Brain microvascular endothelial cell (primary cell): ENCODE measurements around the gene SLC38A6.

Experiments used
- DNase-seq: peaks from one replicate; pipeline ENCODE4 v3.0.0-alpha.2; 2020
- H3K27ac ChIP-seq: fragments of 250-450 bp; sonication (Bioruptor Pico); 2 replicates; pipeline ENCODE4 v1.5.1; 2020; ENCODE audit warnings: mild to moderate bottlenecking, moderate library complexity
- H3K27me3 ChIP-seq: fragments of 250-450 bp; sonication (Bioruptor Pico); replicated peaks from 2 replicates; pipeline ENCODE4 v1.5.1; 2020; ENCODE audit warnings: mild to moderate bottlenecking
- H3K36me3 ChIP-seq: fragments of 250-450 bp; sonication (Bioruptor Pico); replicated peaks from 2 replicates; pipeline ENCODE4 v1.5.1; 2020; ENCODE audit warnings: mild to moderate bottlenecking
- H3K4me3 ChIP-seq: 2 replicates; pipeline ENCODE4 v1.5.1; 2011; ENCODE audit warnings: low read depth, mild to moderate bottlenecking, control low read depth, low read length, moderate library complexity
- in situ Hi-C: cut with HindIII; loops from 2 replicates; pipeline ENCODE4 v1.10.0; 2017; ENCODE audit warnings: low sequenced_read_pairs, low pct_ligation_motif_present
- TF ChIP-seq, protein P1 (sequence below): IDR thresholded peaks from 2 replicates; pipeline ENCODE4 v1.5.1; 2011; ENCODE audit warnings: low read depth, mild to moderate bottlenecking, moderate library complexity, low read length, control low read depth, inconsistent platforms; ENCODE audit errors: missing control alignments

Gene SLC38A6

DNA sequence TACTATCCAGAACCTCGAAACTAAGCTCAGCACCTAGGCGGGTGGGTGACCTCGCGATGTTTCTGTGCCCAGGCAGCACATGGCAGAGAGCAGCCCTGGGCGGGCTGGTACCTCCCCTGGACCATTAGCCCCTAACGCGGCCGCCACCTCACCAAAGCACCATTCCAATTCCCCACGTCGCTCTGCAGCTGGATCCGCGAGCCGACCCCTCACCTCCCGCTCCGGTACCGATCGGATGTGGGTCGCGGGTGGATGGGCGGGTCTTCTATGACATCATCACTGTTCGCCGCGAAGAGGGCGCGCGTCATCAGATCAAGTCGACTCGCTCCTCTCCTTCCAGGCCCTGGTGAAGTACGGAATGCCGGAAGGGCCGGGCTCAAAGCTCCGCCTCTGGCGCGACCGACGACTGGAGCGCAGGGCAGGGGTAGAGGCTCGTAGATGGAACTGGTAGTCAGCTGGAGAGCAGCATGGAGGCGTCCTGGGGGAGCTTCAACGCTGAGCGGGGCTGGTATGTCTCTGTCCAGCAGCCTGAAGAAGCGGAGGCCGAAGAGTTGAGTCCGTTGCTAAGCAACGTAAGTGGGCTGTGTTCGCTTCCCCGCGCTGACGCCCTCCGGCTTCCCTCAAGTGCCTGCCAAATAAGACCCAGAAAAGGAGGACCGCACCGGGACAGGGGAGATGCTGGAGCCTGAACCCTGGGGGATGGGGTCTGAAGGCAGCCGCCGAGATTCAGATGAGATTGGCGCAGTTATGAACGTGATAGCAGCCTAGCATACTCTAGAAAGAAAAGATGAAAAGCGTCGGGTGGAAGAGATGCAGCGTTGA is at the start of gene SLC38A6, which contains the start of gene TRMT5:
Gene SLC38A6 (plus strand): TSS at position 435 of the 822 bp plus-strand sequence. CDS start 33 bp downstream, at position 468.
Gene TRMT5 (minus strand): TSS at position 269 of the 822 bp plus-strand sequence. CDS start 106 bp downstream, at position 163.
- Histone ChIP-seq H3K36me3 (peaks cover 4% of the 10 kb centered on the region), H3K27ac (peak within 1 kb of the TSS; percentile 97), H3K27me3 (no peaks in the 10 kb centered on the region), H3K4me3 (peak within 1 kb of the TSS; percentile 89)
- in situ Hi-C loops = no loop called here
- DNase-seq = peak; percentile 95
- TF ChIP-seq, protein P1, sequence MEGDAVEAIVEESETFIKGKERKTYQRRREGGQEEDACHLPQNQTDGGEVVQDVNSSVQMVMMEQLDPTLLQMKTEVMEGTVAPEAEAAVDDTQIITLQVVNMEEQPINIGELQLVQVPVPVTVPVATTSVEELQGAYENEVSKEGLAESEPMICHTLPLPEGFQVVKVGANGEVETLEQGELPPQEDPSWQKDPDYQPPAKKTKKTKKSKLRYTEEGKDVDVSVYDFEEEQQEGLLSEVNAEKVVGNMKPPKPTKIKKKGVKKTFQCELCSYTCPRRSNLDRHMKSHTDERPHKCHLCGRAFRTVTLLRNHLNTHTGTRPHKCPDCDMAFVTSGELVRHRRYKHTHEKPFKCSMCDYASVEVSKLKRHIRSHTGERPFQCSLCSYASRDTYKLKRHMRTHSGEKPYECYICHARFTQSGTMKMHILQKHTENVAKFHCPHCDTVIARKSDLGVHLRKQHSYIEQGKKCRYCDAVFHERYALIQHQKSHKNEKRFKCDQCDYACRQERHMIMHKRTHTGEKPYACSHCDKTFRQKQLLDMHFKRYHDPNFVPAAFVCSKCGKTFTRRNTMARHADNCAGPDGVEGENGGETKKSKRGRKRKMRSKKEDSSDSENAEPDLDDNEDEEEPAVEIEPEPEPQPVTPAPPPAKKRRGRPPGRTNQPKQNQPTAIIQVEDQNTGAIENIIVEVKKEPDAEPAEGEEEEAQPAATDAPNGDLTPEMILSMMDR = no peak

DNA sequence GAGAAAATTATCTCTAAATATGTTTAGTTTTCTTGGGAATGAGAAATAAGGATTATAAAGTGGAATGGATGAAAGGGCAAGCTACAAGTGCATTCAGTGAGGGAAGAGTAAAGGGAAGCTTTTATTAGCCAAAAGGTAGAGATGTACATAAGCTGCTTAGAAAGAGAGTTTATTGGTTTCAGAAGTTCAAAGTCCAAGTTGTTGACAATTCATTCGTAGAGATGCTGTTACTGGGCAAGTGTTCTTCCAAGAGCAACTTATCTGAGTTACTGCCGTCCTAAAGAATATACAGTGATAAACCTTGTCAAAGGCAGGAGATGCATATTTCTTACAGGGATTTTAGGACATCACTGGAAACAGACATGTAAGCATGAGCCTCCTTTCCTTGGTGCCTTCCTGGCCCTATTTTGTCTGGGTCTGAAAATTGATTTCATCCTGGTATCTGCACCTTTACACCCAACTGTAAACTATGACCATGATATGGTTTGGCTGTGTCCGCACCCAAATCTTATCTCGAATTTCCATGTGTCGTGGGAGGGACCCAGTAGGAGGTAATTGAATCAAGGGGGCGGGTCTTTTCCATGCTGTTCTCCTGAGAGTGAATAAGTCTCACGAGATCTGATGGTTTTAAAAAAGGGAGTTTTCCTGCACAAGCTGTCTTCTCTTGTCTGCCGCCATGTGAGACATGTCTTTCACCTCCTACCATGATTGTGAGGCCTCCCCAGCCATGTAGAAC is 47.0 kb upstream of the SLC38A6 start:
- no peak for DNase-seq
- Histone ChIP-seq H3K36me3 (no peaks in the 10 kb centered on the region), H3K27me3 (no peaks in the 10 kb centered on the region), H3K4me3 (no peak overlapping the region), H3K27ac (no peak overlapping the region)
- TF ChIP-seq, protein P1 = no peak
- in situ Hi-C loops = no loop called here

DNA sequence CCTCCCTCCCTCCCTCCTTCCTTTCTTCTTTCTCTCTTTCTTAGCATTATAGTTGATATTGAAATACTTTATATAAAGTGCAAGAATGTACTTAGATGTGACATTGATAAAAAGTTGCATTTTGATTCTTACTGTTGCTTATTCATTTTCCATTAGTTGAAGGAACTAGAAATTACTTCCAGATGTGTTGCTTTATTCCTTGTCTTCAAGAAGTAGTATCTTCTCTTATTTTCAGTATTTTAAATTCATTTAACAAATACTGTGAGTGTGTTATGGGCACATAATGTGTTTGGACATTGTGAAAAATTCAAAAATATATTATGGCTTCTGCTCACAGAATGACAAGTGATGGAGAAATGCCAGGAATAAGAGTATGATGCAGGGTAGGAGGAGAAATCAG is 45.7 kb upstream of the SLC38A6 start:
- no peaks in the 10 kb centered on the region for H3K27me3 ChIP-seq
- DNase-seq = no peak
- in situ Hi-C loops = no loop called here
- no peaks in the 10 kb centered on the region for H3K36me3 ChIP-seq
- TF ChIP-seq, protein P1 = no peak
- no peak overlapping the region for H3K27ac ChIP-seq
- H3K4me3 ChIP-seq = no peak overlapping the region

DNA sequence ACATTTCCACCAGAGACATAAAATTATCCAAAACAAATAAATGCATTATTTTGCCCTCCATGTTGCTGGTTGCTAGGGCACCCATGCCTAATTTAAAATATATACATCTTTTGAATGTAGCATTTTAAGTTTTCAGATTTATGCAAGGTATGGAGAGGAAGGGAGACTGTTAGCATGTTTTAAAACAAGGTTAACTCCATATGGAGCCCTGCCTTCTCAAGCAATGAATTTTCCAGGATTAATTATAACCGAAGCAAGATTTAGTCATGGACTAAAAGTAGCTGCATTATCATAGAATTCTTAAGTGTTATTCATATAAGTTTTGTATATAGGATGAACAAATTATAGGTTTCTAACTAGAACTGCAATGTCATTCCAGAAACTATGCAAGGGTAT is 37.4 kb upstream of the SLC38A6 start:
- Histone ChIP-seq H3K27ac (no peak overlapping the region), H3K4me3 (no peak overlapping the region), H3K36me3 (no peaks in the 10 kb centered on the region), H3K27me3 (no peaks in the 10 kb centered on the region)
- in situ Hi-C loops = no loop called here
- TF ChIP-seq, protein P1 = no peak
- DNase-seq = no peak

DNA sequence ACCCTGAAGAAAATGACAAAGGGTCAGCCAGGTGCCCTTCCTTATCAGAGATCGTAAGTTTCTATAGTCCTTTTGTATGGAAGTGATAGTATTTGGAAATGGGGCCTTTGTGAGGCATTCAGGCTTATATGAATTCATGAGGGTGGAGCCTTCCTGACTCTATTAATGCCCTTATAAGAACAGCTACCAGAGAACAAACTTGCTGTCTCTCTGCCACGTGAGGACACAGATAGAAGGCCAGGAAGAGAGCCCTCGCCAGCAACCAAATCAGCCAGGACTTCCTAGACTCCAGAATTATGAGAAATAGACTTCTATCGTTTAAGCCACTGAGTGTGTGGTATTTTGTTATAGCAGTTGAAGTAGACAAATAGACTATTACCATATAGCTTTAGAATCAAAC is 36.8 kb upstream of the SLC38A6 start:
- H3K4me3 ChIP-seq = no peak overlapping the region
- no peak for DNase-seq
- no peaks in the 10 kb centered on the region for H3K36me3 ChIP-seq
- TF ChIP-seq, protein P1 = no peak
- H3K27ac ChIP-seq = no peak overlapping the region
- no peaks in the 10 kb centered on the region for H3K27me3 ChIP-seq
- in situ Hi-C loops = no loop called here
